Activated CD8-positive, alpha-beta memory T cell treated with anti-CD3 and anti-CD28 coated beads for 24 hours (primary cell): ENCODE results near the gene C9orf72.

Experiments
- DNase-seq: peaks from one replicate; pipeline ENCODE4 v3.0.0-alpha.2; 2020

The C9orf72 gene

GRCh38 chr9:27573634-27574590 is 631 bp upstream of the C9orf72 start:
- DNase-seq = peak; percentile 91

GRCh38 chr9:27572566-27572917 is 739 bp downstream of the C9orf72 start:
- no peak for DNase-seq

- no peak for DNase-seq
Measured at GRCh38 chr9:27572061-27572460, 1.2 kb downstream of the C9orf72 start.

GRCh38 chr9:27571011-27571410 is 2.3 kb downstream of the C9orf72 start:
- DNase-seq = no peak

GRCh38 chr9:27569406-27569805 is 3.9 kb downstream of the C9orf72 start:
- DNase-seq = no peak

GRCh38 chr9:27566118-27566517 is 7.2 kb downstream of the C9orf72 start:
- no peak for DNase-seq

GRCh38 chr9:27565696-27566095 is 7.6 kb downstream of the C9orf72 start:
- no peak for DNase-seq

- no peak for DNase-seq
Measured at GRCh38 chr9:27564670-27565069, 8.6 kb downstream of the C9orf72 start.

GRCh38 chr9:27563738-27564430 is 9.4 kb downstream of the C9orf72 start:
- no peak for DNase-seq

- DNase-seq = no peak
Measured at GRCh38 chr9:27561685-27562084, 11.6 kb downstream of the C9orf72 start.

- no peak for DNase-seq
Measured at GRCh38 chr9:27560457-27560856, 12.8 kb downstream of the C9orf72 start.

GRCh38 chr9:27558307-27558706 is 15.0 kb downstream of the C9orf72 start:
- no peak for DNase-seq

- DNase-seq = no peak
Measured at GRCh38 chr9:27556470-27556869, 16.8 kb downstream of the C9orf72 start.

GRCh38 chr9:27554712-27555111 is 18.6 kb downstream of the C9orf72 start:
- DNase-seq = no peak

GRCh38 chr9:27549196-27549755 is 24.0 kb downstream of the C9orf72 start:
- DNase-seq = no peak

- DNase-seq = no peak
Measured at GRCh38 chr9:27548055-27548741, 25.1 kb downstream of the C9orf72 start.

- no peak for DNase-seq
Measured at GRCh38 chr9:27545471-27545870, 27.8 kb downstream of the C9orf72 start.

GRCh38 chr9:27542508-27542907 is 30.8 kb downstream of the C9orf72 start:
- DNase-seq = no peak

- DNase-seq = no peak
Measured at GRCh38 chr9:27541740-27542139, 31.5 kb downstream of the C9orf72 start.

GRCh38 chr9:27540502-27540901 is 32.8 kb downstream of the C9orf72 start:
- no peak for DNase-seq

- no peak for DNase-seq
Measured at GRCh38 chr9:27539479-27540441, 33.5 kb downstream of the C9orf72 start.

- DNase-seq = no peak
Measured at GRCh38 chr9:27538647-27539046, 34.6 kb downstream of the C9orf72 start.
